ENCODE measurements around the gene P3R3URF.

- no peak for TF ChIP-seq CTCF (IDR thresholded peaks at IDR 0.05)
- no peak for TF ChIP-seq EP300 (IDR thresholded peaks at IDR 0.05)
- TF ChIP-seq POLR2AphosphoS5 (IDR thresholded peaks at IDR 0.05): no peak
Observed at GRCh38 chr1:46218443-46218842, 42.2 kb upstream of the P3R3URF start.

Data from esophagus muscularis mucosa (tissue), 4 donors.